ENCODE results near the gene ARHGAP24. TPM values are rescaled to one million over a fixed set of nuclear protein-coding genes. Genes with fewer than 3 reads are reported as not detected.
"Not testable (repeated sequence)": the region's sequence is repeated elsewhere in the genome, so short reads cannot be mapped to it uniquely, and the experiment has no call there.

ARHGAP24 gene
- total RNA-seq, 2 donors from 2014 or later = 0.40 TPM; not detected in 1

GRCh38 chr4:86015412-86016350, 540.7 kb downstream of the ARHGAP24 start:
- ATAC-seq (replicated peaks) = no peak
- Mint-ChIP-seq H3K9me3 (no peaks in the 10 kb centered on the region), H3K4me3 (no peak overlapping the region), H3K27ac (no peak overlapping the region), H3K36me3 (ENCODE audit: low read depth) (no peaks in the 10 kb centered on the region), H3K27me3 (no peaks in the 10 kb centered on the region), H3K4me1 (no peaks in the 10 kb centered on the region)

GRCh38 chr4:86019362-86019761, 544.4 kb downstream of the ARHGAP24 start:
- Mint-ChIP-seq H3K27me3 (no peaks in the 10 kb centered on the region), H3K27ac (no peak overlapping the region), H3K36me3 (ENCODE audit: low read depth) (no peaks in the 10 kb centered on the region), H3K4me1 (no peaks in the 10 kb centered on the region), H3K9me3 (no peaks in the 10 kb centered on the region), H3K4me3 (no peak overlapping the region)
- ATAC-seq (replicated peaks) = no peak

- no peaks in the 10 kb centered on the region for H3K27me3 Mint-ChIP-seq
- no peaks in the 10 kb centered on the region for H3K4me1 Mint-ChIP-seq
- no peak for ATAC-seq (replicated peaks)
- H3K4me3 Mint-ChIP-seq = no peak overlapping the region
- no peaks in the 10 kb centered on the region for H3K9me3 Mint-ChIP-seq
- H3K27ac Mint-ChIP-seq = no peak overlapping the region
- H3K36me3 Mint-ChIP-seq (ENCODE audit: low read depth) = no peaks in the 10 kb centered on the region
Measured at GRCh38 chr4:86019906-86020305, 545.0 kb downstream of the ARHGAP24 start.

DNA sequence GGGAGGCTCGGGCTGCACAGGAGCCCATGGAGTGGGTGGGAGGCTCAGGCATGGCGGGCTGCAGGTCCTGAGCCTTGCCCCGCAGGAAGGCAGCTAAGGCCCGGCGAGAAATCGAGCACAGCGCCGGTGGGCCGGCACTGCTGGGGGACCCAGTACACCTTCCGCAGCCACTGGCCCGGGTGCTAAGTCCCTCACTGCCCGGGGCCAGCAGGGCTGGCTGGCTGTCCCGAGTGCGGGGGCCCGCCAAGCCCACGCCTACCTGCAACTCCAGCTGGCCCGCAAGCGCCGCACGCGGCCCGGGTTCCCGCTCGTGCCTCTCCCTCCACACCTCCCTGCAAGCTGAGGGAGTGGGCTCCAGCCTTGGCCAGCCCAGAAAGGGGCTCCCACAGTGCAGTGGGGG, 546.7 kb downstream of the ARHGAP24 start:
- not testable (repeated sequence) for H3K27me3 Mint-ChIP-seq; H3K27ac Mint-ChIP-seq; H3K4me3 Mint-ChIP-seq; H3K36me3 Mint-ChIP-seq (ENCODE audit: low read depth); H3K4me1 Mint-ChIP-seq; ATAC-seq (replicated peaks); H3K9me3 Mint-ChIP-seq

GRCh38 chr4:86026720-86027119, 551.8 kb downstream of the ARHGAP24 start:
- ATAC-seq (replicated peaks) = no peak
- H3K27ac Mint-ChIP-seq = no peak overlapping the region
- no peaks in the 10 kb centered on the region for H3K9me3 Mint-ChIP-seq

GRCh38 chr4:86031927-86032326, 557.0 kb downstream of the ARHGAP24 start:
- H3K36me3 Mint-ChIP-seq (ENCODE audit: low read depth) = no peaks in the 10 kb centered on the region
- H3K4me1 Mint-ChIP-seq = no peaks in the 10 kb centered on the region
- peaks cover 4% of the 10 kb centered on the region for H3K27me3 Mint-ChIP-seq
- H3K27ac Mint-ChIP-seq = no peak overlapping the region
- no peak overlapping the region for H3K4me3 Mint-ChIP-seq
- no peak for ATAC-seq (replicated peaks)
- no peaks in the 10 kb centered on the region for H3K9me3 Mint-ChIP-seq

More at GRCh38 chr4:86026720-86027119, 551.8 kb downstream of the ARHGAP24 start:
- no peak overlapping the region for H3K4me3 Mint-ChIP-seq
- no peaks in the 10 kb centered on the region for H3K36me3 Mint-ChIP-seq (ENCODE audit: low read depth)
- no peaks in the 10 kb centered on the region for H3K27me3 Mint-ChIP-seq
- H3K4me1 Mint-ChIP-seq = no peaks in the 10 kb centered on the region

- Mint-ChIP-seq H3K4me1 (no peaks in the 10 kb centered on the region), H3K27me3 (peaks cover 4% of the 10 kb centered on the region), H3K36me3 (ENCODE audit: low read depth) (no peaks in the 10 kb centered on the region), H3K27ac (no peak overlapping the region), H3K9me3 (no peaks in the 10 kb centered on the region), H3K4me3 (no peak overlapping the region)
- no peak for ATAC-seq (replicated peaks)
Measured at GRCh38 chr4:86032476-86033022, 557.6 kb downstream of the ARHGAP24 start.

GRCh38 chr4:86033171-86033570, 558.2 kb downstream of the ARHGAP24 start:
- Mint-ChIP-seq H3K27me3 (peaks cover 4% of the 10 kb centered on the region), H3K27ac (no peak overlapping the region), H3K4me3 (no peak overlapping the region), H3K36me3 (ENCODE audit: low read depth) (no peaks in the 10 kb centered on the region), H3K9me3 (no peaks in the 10 kb centered on the region), H3K4me1 (no peaks in the 10 kb centered on the region)
- no peak for ATAC-seq (replicated peaks)

GRCh38 chr4:86034616-86035015, 559.7 kb downstream of the ARHGAP24 start:
- no peaks in the 10 kb centered on the region for H3K9me3 Mint-ChIP-seq
- peaks cover 4% of the 10 kb centered on the region for H3K27me3 Mint-ChIP-seq
- no peak for ATAC-seq (replicated peaks)
- H3K36me3 Mint-ChIP-seq (ENCODE audit: low read depth) = no peaks in the 10 kb centered on the region
- no peak overlapping the region for H3K27ac Mint-ChIP-seq
- H3K4me3 Mint-ChIP-seq = no peak overlapping the region
- H3K4me1 Mint-ChIP-seq = no peaks in the 10 kb centered on the region

- peaks cover 4% of the 10 kb centered on the region for H3K27me3 Mint-ChIP-seq
- H3K4me3 Mint-ChIP-seq = no peak overlapping the region
- H3K27ac Mint-ChIP-seq = no peak overlapping the region
- no peaks in the 10 kb centered on the region for H3K4me1 Mint-ChIP-seq
- no peaks in the 10 kb centered on the region for H3K9me3 Mint-ChIP-seq
- ATAC-seq (replicated peaks) = no peak
- no peaks in the 10 kb centered on the region for H3K36me3 Mint-ChIP-seq (ENCODE audit: low read depth)
Measured at GRCh38 chr4:86035688-86036087, 560.7 kb downstream of the ARHGAP24 start.

- no peak for ATAC-seq (replicated peaks)
Measured at GRCh38 chr4:86036736-86037135, 561.8 kb downstream of the ARHGAP24 start.

GRCh38 chr4:86038037-86038436, 563.1 kb downstream of the ARHGAP24 start:
- Mint-ChIP-seq H3K27me3 (peaks cover 4% of the 10 kb centered on the region), H3K4me1 (no peaks in the 10 kb centered on the region)

More at GRCh38 chr4:86036736-86037135, 561.8 kb downstream of the ARHGAP24 start:
- H3K27me3 Mint-ChIP-seq = peaks cover 4% of the 10 kb centered on the region
- H3K4me1 Mint-ChIP-seq = no peaks in the 10 kb centered on the region
- no peak overlapping the region for H3K27ac Mint-ChIP-seq
- no peaks in the 10 kb centered on the region for H3K9me3 Mint-ChIP-seq
- H3K36me3 Mint-ChIP-seq (ENCODE audit: low read depth) = no peaks in the 10 kb centered on the region
- no peak overlapping the region for H3K4me3 Mint-ChIP-seq

DNA sequence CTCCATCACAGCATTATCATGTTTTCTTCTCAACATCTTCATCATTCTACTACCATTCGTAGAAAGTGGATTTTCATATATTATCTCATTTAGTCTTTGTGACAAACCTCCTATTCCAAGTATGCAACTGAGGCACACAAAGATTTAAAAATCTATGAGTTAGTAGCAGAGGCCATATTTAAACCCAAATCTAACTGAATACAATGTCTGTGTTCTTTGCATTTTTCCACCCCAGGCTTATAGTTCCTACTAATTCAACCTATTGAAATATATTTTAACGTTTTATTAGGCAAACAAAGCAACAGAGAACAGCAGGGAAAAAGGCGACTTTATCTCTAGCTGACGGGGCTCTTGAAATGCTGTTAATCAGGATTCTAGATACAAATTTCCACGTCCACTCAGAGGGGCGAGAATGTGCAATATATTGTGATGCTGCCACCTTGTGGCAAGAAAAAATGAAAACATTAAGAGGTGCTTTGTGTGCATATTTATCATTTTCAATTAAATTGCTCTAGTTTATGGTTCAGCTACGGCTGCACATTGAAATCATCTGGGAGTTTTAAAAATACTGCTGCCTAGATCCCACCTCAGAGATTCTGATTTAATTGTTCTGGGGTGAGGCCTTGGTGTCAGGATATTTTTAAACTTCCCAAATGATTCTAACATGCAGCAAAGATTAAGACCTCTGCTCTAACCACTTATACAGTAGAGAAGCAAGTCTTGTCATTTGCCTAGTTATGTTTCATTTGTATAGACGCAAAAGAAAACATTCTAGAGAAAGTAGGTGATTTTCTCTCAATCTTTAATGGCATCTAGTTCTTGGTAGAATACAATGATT, 569.0 kb downstream of the ARHGAP24 start:
- Mint-ChIP-seq H3K4me1 (no peaks in the 10 kb centered on the region), H3K27me3 (no peaks in the 10 kb centered on the region), H3K27ac (no peak overlapping the region)

More at GRCh38 chr4:86038037-86038436, 563.1 kb downstream of the ARHGAP24 start:
- no peaks in the 10 kb centered on the region for H3K36me3 Mint-ChIP-seq (ENCODE audit: low read depth)
- H3K4me3 Mint-ChIP-seq = no peak overlapping the region
- no peak overlapping the region for H3K27ac Mint-ChIP-seq
- ATAC-seq (replicated peaks) = no peak
- no peaks in the 10 kb centered on the region for H3K9me3 Mint-ChIP-seq

DNA sequence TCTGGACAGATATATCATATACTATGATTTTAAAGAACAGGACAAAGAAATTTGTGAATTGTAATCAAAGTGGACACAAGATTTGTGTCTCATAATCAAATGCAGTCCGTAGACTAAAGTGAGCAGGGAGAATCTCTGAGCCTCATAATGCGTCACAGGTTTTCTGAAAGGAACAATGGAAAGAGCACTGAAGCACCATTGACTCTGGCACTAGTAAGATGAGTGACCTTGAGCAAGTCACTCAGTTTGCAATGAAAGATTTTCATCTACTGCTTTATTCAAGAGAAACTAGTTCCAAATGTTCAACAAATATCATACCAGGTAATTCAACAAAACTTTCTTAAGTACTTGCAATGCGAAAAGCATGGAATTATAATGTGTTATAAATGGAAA, 569.6 kb downstream of the ARHGAP24 start:
- H3K36me3 Mint-ChIP-seq (ENCODE audit: low read depth) = no peaks in the 10 kb centered on the region
- no peaks in the 10 kb centered on the region for H3K4me1 Mint-ChIP-seq
- H3K27me3 Mint-ChIP-seq = no peaks in the 10 kb centered on the region
- no peaks in the 10 kb centered on the region for H3K9me3 Mint-ChIP-seq
- H3K27ac Mint-ChIP-seq = no peak overlapping the region
- no peak for ATAC-seq (replicated peaks)
- H3K4me3 Mint-ChIP-seq = no peak overlapping the region

More for the DNA sequence above, 569.0 kb downstream of the ARHGAP24 start:
- Mint-ChIP-seq H3K36me3 (ENCODE audit: low read depth) (no peaks in the 10 kb centered on the region), H3K9me3 (no peaks in the 10 kb centered on the region), H3K4me3 (no peak overlapping the region)
- ATAC-seq (replicated peaks) = no peak
